ENCODE measurements around the gene EHMT2.

DNA sequence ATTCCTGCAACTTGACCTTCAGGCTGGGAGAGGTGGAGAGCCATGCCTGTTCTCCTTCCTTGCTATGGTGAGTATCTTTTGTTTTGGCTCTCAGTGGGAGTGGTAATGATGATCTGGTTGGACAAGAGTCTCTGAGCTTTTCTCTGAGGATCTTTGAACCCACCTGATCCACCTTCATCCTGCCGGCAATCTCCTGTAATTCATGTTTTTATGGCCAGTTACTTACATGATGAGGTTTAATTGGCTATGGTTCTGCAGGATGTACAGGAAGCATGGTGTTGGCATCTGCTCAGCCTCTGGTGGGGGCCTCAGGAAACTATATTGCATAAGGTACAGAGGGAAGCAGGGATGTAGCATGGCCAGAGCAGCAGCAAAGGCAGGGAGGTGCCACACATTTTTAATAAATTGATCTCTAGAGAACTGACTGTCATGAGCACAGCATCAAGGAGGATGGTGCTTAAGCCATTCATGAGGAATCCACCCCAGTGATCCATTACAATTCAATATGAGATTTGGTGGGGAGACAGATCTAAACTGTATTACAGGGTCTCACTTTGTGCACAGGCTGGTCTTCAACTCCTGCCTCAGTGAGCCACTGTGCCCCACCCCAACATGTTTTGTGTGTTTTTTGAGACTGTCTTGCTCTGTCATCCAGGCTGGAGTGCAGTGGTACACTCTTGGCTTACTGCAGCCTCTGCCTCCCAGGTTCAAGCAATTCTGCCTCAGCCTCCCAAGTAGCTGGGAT, 60.0 kb downstream of the EHMT2 start:
- TF ChIP-seq, protein P1, sequence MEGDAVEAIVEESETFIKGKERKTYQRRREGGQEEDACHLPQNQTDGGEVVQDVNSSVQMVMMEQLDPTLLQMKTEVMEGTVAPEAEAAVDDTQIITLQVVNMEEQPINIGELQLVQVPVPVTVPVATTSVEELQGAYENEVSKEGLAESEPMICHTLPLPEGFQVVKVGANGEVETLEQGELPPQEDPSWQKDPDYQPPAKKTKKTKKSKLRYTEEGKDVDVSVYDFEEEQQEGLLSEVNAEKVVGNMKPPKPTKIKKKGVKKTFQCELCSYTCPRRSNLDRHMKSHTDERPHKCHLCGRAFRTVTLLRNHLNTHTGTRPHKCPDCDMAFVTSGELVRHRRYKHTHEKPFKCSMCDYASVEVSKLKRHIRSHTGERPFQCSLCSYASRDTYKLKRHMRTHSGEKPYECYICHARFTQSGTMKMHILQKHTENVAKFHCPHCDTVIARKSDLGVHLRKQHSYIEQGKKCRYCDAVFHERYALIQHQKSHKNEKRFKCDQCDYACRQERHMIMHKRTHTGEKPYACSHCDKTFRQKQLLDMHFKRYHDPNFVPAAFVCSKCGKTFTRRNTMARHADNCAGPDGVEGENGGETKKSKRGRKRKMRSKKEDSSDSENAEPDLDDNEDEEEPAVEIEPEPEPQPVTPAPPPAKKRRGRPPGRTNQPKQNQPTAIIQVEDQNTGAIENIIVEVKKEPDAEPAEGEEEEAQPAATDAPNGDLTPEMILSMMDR (conservative IDR thresholded peaks at IDR 0.05; ENCODE audit: low read depth, low read length), result no peak
- TF ChIP-seq POLR2A (IDR thresholded peaks at IDR 0.05; ENCODE audit: low read depth, low read length), result no peak
- TF ChIP-seq MAZ (IDR thresholded peaks at IDR 0.05; ENCODE audit: borderline replicate concordance, low read depth, low read length), result no peak
- no peak for TF ChIP-seq RAD21 (IDR thresholded peaks at IDR 0.05; ENCODE audit: low read length)
- no peak for TF ChIP-seq SMC3 (IDR thresholded peaks at IDR 0.05; ENCODE audit: low read depth, low read length)
- no peak for TF ChIP-seq MAFK (IDR thresholded peaks at IDR 0.05; ENCODE audit: low read depth, low read length)
- no peak for TF ChIP-seq BHLHE40 (IDR thresholded peaks at IDR 0.05; ENCODE audit: low read depth, low read length)
- no peak for TF ChIP-seq CEBPB (IDR thresholded peaks at IDR 0.05; ENCODE audit: low read depth, low read length)
